HG03469 (cell line): ENCODE data around the gene SUSD4.

ENCODE experiments used
- ATAC-seq: cut with Tn5 transposase; IDR thresholded peaks from one replicate; pipeline ENCODE4 v1.9.1; 2021; ENCODE audit warnings: mild to moderate bottlenecking, moderate library complexity, moderate number of reproducible peaks; ENCODE audit not compliant: unreplicated experiment

Gene SUSD4

DNA sequence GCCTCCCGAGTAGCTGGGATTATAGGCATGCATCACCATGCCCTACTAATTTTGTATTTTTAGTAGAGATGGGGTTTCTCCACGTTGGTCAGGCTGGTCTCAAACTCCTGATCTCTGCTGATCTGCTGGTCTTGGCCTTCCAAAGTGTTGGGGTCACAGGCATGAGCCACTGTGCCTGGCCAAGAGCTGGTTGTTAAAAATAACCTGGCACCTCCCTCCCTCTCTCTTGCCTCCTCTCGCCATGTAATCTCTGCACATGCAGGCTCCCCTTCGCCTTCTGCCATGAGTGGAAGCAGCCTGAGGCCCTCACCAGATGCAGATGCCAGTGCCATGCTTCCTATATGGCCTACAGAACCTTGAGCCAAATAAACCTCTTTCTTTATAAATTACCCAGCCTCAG is 146.2 kb downstream of the SUSD4 start:
- no peak for ATAC-seq

- ATAC-seq, result no peak
Measured at GRCh38 chr1:223216531-223217205, 147.3 kb downstream of the SUSD4 start.

DNA sequence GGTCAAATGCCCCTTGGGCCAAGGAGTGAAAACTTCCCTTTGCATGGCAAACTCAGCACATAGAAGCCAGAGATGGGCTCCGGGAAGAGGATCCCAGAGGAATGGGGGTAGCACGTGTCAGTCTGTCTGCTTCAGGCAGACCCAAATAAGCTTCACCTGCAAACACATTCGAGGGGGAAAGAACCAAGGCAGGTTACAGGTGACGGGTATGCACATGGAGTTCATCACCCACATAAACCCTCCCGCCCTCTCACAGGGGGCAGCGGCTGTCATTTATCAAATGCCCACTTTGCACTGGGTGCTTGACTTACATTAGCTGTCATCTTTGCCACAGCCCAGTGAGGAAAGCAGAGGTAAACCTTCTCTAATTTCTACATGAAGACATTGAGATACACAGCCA is 147.9 kb downstream of the SUSD4 start:
- no peak for ATAC-seq

DNA sequence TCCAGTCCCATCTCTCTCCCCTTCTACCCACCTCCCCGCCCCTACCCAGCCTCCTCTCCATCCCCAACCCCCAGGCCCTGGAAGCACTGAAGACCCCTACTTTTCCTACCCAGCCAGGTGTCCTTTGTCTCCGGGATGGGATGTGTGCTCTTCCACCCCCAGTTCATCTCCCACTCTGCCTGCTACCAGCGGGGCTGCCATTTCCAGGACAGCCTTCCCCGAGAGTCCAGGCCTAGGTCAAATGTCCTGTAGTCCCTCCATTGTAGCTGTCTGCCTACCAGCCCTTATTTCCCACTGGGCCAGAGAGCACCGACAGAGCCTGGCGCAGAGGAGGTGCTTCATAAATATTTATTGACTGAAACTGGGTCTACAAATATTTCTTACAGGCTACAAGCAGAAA is 148.9 kb downstream of the SUSD4 start:
- ATAC-seq, result no peak

DNA sequence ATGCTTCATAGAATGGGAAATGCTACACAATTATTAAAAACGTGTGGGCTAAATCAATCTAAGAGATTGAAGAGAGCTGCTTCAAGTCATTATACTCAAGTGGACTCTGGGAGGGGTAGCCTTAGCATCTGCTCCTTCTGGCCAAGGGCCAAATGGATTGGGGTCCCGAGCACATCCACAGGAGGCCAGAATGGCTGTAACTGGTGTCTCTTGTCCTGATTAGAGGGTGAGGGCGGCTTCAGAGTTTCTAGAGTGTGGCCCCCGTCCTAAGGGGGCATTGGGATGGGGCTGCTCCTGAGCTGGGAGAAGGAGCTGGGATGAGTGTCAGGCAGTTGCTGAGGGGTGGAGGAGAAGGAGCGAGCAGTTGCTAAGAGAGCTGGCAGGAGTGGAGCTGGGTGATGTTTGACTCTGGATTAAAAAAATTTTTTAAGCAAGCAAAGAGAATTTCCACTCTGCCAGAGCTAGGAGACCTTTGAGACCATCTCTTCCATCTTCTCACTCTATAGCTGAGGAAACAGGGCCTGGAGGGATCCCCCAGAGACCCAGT is 149.6 kb downstream of the SUSD4 start:
- ATAC-seq, result no peak

DNA sequence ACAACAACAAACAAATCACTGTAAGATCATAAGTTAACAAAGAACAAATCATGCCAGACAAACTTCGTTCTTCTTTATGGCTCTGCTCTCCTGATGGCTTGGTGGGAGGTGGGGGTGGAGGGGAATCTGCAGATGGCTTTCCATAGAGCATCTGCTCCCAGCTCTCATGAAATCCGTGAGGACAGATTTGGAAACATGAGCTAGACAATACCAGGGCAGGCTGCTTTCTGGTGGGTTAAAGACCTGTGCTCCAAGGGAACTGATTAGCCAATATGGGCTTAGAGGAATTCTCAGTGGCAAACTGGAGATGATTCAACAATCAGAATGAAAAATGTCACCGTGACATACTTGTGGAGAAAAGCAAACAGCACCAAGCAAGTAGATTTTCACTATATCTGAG is 151.5 kb downstream of the SUSD4 start:
- ATAC-seq, result no peak

DNA sequence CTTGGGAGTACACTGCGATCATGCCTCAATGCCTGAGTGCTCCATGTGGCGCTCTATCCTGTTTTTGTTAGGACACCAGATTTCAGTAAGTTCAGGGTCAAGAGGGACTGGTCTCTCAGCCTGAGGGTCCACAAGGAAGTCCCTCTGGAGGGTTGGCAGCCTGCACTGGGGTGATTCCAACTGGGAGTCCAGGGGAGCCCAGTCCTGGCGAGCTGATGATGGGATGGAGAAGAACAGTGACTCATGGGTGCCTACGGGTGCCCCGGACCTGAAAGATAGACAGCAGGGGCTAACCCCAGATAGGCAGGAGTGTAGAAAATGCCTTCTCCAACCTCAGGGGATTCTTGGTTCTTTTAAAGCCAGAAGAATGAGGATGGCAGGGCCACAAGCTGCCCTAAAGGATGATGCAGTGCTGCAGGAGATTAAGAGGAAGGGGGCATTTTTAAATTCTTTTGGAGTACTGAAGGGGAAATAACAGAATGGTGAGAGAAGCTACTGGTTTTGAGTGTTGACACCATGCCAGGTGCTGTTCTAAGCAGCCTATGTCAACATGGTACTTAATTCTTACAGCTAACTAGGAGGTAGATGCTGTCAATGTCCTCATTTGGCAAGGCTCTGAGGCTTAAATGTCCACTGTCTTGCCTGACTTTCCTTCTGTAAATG is 152.5 kb downstream of the SUSD4 start:
- no peak for ATAC-seq

- ATAC-seq, result no peak
Measured at GRCh38 chr1:223210788-223211120, 153.2 kb downstream of the SUSD4 start.

DNA sequence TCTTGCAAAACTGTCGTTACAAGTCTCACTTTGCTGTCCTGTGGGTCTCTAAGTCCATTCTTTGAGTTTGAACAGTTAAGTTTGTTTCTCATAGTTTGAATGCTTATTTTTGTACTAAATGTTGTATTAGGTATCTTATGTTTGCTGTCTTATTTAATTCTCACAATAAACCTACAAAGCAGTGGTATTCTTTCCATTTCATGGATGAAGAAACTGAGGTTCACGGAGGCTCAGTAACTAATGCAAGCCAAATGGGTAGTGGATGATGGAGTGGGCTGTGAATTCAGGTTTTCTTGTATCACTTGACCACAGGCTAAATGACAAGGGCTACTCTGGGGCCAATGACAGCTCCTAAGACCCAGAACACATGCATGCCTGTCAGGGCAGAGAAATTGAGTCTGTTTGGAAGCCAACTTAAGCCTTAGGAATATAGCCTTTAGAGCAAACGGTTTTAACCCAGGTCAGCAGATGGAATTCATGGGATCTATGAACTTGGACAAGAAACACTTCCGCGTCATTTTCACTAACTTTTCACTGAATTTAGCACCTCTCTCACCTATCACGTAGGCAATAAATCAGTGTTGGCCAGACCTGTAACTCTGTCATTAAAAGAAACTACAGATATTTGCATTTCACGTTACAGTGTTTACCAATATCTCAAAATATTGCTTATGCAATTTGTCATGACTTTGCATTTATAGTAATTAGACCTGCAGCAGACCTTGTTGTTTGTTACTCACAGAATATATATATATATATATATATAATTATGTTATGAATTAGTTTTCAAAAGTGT is 153.8 kb downstream of the SUSD4 start:
- no peak for ATAC-seq

- no peak for ATAC-seq
Measured at GRCh38 chr1:223209293-223209898, 154.6 kb downstream of the SUSD4 start.

DNA sequence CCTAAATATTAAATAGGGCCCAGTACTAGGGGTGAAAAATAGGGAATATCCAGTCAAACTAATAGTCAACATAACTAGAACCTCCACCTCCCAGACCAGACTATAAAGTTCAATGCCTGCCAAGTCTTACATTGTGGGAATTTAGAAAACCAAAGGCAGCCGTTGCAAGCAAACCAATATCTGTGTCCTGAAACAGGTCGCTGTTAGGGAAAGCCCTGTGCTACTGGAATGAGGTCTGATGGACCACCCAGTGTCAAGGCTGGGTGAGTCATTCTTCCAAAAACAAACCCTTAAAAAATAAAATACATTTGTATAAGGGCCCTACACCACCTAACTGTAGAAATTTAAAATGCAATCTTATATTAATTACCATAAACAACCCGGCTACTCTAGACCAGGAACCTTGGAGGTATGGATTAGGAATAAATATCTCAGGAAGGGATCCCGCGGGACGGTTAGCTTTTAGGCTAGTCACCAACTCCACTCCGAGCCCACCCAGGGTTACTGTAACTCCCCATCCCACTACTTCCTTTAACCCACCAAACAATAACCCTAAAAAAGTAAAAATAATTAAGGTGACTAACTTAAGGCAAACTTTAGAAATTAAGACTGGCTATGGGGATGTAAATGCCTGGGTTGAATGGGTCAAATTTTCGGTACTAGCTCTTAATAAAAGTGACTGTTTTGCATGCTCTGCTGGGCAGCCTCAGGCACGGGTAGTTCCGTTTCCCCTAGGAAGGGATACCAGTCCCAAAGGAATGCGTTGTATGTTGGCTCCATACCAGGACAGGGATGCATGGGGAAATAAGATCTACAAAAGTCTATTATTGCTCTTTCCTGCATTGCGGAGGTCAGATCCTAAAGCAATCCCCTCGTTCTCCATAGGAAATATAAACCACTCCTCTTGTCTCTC is 155.6 kb downstream of the SUSD4 start:
- no peak for ATAC-seq

GRCh38 chr1:223207293-223208066 is 156.5 kb downstream of the SUSD4 start:
- no peak for ATAC-seq

DNA sequence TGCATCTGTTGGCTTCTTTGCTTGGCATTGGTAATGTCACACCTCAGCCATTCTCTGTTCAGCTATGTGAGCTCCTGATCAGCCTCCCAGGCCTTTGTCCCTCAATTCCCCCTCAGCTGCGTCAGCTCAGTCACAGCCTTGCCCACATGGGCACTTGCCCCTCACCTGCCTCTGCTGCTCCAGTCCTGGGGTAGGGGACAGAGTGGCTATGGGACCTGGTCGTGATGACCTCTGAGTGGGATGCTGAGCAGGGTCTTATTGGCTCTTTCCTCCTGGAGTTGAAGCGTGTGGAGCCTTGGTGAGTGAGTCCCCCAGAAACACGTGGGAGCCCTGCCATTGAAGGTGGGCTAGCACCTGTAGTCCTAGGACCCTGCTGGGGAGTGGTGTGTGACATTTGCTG is 159.6 kb downstream of the SUSD4 start:
- ATAC-seq, result no peak

DNA sequence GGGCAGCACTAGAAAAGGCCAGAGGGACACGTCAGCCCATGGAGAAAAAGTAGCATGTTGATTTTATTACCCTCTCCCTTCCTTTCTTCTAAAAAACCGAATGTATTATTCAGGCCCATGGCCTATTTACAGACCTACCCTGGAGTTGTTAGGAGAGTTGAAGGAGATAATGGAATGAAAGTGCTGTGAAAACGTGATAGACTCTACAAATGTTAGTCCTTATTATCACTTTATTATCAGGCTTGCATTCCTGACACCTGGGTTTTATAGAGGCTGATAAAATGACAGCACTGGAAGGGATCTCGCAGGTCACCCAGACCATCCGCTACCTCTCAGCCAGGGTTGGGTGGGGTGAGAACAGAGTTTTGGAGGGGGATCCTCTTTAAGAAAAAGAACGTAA is 160.3 kb downstream of the SUSD4 start:
- ATAC-seq, result no peak

- ATAC-seq, result no peak
Measured at GRCh38 chr1:223203034-223203408, 161.0 kb downstream of the SUSD4 start.

DNA sequence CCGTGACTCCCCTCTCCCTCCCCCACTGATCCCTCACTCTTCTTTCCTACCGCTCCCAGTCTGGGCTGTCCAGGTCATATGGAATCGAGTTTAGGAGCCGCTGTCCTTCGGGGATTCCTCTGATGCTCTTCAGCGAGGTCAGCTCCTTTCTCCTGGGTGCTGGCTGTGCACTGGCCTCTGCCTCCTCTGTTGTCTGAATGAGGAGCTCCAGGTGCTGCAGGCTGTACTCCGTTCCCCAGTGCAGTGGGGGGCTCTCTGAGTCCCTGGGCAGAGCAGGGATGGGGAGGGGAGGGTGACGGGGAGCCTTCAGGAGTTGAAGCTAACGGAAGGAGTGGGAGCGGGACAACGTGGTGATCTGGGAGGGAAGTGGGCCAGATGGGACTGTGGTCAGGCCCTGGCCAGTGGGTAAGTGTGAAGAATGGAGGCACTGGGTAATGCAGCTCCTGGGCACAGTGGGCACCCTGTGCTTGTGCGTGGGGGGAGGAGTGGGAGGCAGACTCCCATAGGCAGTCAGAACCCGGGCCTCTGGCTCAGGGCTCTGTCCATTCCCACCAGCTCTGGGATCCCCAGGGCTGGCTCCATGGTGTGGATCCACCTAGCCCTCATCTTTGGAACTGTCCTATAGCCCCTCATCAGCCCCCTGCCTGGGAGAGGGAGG is 161.5 kb downstream of the SUSD4 start:
- no peak for ATAC-seq

DNA sequence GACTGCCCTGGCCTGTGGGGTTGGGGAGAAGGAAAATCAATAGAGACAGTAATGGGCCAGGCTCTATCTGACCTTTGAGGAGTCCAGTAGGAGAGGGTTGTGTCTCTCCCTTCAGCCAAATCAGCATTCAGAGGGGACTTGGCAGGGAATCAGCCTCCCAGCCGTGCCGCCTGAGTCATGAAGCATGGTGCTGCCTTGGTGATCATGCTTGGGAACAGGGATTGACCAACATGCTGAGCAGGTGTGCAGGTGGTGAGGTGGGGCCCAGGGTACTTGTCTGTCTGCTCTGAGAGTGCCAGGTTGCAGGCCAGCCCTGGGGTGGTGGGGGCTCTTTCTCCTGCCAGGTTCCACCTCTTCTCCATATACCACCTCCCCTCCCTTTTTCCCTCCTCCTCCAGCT is 162.0 kb downstream of the SUSD4 start:
- no peak for ATAC-seq

GRCh38 chr1:223200903-223201302 is 163.1 kb downstream of the SUSD4 start:
- no peak for ATAC-seq

DNA sequence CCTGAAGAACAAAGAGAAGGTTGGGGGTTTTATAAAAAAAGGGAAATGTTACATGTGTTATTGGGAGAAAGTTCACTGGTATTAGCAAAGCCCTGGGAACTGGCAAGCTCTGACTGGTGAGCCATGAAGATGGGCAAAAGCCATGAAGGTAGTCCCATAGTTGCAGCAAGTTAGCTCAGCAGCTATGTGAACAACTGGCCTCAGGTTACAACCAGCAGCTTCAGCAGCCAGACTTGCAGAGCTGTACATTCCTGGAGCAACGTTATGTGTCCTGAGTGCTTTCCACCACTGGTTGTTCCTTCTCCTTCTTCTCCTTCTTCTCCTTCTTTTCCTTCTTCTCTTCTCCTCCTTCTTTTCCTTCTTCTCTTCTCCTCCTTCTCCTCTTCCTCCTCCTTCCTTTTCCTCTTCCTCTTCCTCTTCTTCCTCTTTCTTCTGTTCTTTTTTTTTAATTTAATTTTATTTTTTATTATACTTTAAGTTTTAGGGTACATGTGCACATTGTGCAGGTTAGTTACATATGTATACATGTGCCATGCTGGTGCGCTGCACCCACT is 164.8 kb downstream of the SUSD4 start:
- no peak for ATAC-seq
